HL-60 (cell line): Measurements from ENCODE around the gene DYNC1LI1.

Experiments
- GABPA ChIP-seq: IDR thresholded peaks from 2 replicates; pipeline ENCODE4 v1.6.1; 2012; ENCODE audit warnings: low read depth
- POLR2AphosphoS5 ChIP-seq: IDR thresholded peaks from 2 replicates; pipeline ENCODE4 v1.6.1; 2012; ENCODE audit warnings: low read depth
- TF ChIP-seq, protein P1 (sequence below): IDR thresholded peaks from one replicate; pipeline ENCODE4 v1.5.1; 2011; ENCODE audit warnings: low read length, control low read depth, inconsistent platforms; ENCODE audit not compliant: insufficient read depth
- TF ChIP-seq, protein P2 (sequence below): IDR thresholded peaks from 2 replicates; pipeline ENCODE4 v1.6.1; 2012; ENCODE audit warnings: low read depth; ENCODE audit not compliant: insufficient replicate concordance

DNA sequence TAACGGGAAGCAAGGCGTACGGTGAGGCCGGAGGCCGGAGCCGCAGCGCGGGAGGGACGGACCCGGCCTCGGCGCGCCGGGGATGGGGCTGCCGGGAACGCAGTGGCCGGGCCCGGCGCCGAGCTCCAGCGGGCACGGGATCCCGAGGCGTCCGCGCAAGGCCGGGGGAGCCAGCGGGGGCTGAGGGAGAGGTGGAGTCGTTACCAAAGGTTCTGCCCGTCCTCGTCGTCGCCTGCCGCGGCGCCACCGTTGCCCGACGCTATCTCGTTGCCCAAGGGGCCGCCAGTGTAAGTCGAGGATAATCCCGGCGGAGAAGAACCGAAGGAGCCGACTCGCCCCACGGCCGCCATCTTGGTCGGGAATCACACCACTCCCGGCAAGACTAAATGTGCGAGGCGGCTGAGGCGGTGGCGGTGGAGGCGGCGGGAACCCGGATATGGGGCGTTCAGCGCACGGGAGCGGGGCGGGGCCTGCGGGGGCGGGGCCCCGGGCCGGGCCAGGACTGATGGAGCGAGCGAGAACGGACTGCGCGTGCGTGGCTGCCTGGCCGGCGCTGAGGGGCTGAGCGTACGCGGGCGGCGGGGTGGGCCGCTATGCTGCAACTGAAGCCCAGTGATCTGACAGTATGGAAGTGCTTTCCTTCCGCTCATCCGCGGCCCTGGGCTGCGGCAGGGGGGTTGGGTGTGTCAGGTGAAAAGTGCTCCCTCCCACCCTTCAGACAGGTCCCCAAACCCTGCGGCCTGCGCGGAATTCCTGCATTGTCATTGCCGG is at the start of gene DYNC1LI1:
- TF ChIP-seq, protein P1, sequence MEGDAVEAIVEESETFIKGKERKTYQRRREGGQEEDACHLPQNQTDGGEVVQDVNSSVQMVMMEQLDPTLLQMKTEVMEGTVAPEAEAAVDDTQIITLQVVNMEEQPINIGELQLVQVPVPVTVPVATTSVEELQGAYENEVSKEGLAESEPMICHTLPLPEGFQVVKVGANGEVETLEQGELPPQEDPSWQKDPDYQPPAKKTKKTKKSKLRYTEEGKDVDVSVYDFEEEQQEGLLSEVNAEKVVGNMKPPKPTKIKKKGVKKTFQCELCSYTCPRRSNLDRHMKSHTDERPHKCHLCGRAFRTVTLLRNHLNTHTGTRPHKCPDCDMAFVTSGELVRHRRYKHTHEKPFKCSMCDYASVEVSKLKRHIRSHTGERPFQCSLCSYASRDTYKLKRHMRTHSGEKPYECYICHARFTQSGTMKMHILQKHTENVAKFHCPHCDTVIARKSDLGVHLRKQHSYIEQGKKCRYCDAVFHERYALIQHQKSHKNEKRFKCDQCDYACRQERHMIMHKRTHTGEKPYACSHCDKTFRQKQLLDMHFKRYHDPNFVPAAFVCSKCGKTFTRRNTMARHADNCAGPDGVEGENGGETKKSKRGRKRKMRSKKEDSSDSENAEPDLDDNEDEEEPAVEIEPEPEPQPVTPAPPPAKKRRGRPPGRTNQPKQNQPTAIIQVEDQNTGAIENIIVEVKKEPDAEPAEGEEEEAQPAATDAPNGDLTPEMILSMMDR, result no peak
- TF ChIP-seq, protein P2, sequence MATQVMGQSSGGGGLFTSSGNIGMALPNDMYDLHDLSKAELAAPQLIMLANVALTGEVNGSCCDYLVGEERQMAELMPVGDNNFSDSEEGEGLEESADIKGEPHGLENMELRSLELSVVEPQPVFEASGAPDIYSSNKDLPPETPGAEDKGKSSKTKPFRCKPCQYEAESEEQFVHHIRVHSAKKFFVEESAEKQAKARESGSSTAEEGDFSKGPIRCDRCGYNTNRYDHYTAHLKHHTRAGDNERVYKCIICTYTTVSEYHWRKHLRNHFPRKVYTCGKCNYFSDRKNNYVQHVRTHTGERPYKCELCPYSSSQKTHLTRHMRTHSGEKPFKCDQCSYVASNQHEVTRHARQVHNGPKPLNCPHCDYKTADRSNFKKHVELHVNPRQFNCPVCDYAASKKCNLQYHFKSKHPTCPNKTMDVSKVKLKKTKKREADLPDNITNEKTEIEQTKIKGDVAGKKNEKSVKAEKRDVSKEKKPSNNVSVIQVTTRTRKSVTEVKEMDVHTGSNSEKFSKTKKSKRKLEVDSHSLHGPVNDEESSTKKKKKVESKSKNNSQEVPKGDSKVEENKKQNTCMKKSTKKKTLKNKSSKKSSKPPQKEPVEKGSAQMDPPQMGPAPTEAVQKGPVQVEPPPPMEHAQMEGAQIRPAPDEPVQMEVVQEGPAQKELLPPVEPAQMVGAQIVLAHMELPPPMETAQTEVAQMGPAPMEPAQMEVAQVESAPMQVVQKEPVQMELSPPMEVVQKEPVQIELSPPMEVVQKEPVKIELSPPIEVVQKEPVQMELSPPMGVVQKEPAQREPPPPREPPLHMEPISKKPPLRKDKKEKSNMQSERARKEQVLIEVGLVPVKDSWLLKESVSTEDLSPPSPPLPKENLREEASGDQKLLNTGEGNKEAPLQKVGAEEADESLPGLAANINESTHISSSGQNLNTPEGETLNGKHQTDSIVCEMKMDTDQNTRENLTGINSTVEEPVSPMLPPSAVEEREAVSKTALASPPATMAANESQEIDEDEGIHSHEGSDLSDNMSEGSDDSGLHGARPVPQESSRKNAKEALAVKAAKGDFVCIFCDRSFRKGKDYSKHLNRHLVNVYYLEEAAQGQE, result peak; percentile 58
- peak; percentile 85; the same call in 1 of the 2 replicates for TF ChIP-seq POLR2AphosphoS5
- TF ChIP-seq GABPA, result no peak
